GM19099 (cell line): ENCODE results near the gene ZDHHC14.

Experiments used
- POLR2A ChIP-seq: IDR thresholded peaks from 3 replicates; pipeline ENCODE4 v1.6.1; 2011; ENCODE audit warnings: low read depth; ENCODE audit not compliant: insufficient read length; ENCODE audit errors: extremely low read depth

Gene ZDHHC14

DNA sequence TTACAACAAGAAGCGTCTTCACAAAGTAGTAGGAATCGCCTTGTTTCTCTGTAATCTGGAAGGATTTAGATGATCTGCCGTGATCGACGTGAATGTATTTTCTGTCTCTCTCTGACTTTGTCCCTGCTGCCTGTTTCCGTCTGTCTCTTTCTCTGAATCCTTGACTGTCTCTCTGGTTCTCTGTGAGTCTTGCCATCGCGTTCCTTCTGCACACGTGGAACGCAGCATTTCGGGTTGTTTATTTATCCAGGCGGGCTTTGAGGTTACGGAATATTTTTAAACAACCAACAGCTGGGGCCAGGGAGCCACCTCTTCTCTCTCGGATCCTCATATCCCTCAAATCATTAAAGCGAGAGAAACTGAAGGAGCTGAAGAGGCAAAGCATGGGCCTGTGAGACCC lies 215.9 kb downstream of the ZDHHC14 start:
- no peak for TF ChIP-seq POLR2A

DNA sequence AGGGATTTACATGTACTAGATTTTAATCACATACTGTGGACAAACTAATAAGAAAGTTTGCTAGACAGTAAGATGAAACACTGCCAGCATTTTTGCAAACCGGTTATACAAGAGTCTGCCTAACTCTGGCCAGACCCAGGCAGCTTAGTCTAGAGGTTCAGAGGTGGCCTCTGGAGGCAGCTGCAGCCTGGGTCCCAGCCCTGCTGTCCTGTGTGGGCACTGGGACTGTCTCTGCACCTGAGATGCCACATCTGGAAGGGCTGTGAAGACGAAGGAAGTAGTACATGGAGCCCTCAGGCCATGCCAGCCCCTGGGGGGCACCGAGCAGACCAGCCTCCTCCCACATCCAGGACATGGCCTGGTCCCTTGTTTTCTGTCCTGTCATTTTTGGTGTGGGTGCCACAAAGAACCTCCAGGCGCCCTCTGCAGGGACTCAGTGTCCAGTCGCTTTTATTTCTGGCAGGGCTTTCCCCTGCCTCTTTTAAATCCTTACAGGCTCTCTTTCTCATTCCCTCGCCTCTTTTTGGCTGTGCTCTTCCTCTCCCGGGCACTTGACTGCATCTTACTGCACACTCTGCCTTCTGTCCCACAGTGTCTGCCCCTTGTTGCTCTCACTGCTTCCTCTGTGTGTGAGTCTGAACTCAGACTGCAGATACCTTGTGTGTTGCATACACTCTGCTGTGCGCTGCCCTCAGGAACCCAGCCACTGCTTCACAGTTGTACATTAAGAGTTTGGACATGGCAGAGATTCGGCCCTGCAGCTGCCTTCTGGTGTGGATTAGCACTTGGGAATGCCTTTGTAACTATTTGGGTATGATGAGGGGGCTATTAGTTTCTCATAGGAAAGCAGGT lies 216.7 kb downstream of the ZDHHC14 start:
- no peak for TF ChIP-seq POLR2A

DNA sequence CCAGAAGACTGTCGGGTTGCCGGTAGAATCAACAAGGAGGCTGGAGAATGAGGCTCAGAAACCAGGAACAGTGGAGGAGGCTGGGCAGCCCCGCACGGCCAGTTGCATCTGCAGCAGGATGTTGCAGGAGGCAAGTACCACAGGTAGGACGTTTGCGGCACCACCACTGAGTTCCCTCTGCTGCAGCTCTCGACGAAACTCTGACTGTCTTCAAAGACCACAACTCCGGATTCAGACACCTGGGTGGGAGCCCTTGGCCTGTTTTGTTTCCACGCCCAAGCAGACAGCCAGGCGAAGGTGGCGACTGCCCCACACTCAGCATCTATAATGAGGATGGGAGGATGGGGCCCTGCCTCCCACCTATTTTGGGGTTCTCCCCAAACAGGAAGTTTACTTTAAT lies 218.2 kb downstream of the ZDHHC14 start:
- TF ChIP-seq POLR2A = no peak

DNA sequence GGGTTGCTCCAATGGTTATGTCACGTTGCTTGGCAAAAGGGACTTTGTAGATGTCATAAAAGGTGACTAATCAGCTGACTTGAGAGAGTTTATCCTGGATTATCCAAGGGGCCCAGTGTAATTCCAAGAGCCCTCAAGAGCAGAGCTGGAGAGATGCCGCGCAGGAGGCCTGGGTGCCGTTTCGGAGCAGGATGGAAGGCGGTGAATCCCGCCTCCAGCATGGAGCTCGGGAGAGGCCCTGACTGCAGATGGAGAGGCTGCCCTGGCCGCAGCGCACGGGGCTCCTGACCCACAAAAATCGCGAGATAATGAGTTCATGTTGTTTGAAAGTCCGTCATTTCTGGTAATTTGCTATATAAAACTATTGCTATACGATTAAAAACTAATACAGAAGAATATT lies 219.8 kb downstream of the ZDHHC14 start:
- TF ChIP-seq POLR2A = no peak

DNA sequence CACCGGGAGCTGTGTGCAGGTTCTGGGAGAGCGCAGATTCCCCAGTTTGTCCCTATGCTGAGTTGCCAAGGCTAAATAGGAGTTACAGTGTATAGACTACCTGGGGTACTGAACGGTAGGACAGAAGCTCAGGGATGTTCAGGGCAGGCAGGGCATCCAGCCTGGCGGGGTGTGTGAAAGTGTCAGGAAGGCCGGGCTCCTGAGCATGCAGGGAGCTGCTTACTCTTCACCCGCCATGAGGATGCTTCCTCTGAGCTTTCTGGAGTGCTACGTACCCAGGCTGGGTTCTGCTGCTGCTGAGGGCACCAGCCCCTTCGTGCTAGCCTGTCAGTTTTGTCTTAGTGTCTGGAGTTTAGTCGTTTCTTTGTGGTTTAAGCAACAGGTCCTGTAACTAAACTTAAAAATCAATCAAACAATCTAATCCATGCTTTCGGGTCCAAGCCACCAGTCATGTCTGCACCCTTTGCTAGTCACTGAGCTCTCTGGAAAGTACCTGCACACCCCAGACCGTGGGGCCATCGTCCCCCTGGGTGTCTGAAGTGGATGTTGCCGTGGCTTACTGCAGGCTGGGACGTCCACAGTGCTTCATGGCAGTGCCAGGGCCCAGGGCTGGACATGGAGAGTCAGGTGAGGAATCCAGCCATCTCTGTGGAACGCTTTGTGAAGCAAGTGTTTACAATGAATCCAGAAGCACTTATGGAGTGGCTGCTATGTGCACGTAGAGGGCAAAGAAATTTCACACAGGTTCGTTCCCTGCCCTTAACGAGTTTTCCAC lies 221.7 kb downstream of the ZDHHC14 start:
- TF ChIP-seq POLR2A = no peak

DNA sequence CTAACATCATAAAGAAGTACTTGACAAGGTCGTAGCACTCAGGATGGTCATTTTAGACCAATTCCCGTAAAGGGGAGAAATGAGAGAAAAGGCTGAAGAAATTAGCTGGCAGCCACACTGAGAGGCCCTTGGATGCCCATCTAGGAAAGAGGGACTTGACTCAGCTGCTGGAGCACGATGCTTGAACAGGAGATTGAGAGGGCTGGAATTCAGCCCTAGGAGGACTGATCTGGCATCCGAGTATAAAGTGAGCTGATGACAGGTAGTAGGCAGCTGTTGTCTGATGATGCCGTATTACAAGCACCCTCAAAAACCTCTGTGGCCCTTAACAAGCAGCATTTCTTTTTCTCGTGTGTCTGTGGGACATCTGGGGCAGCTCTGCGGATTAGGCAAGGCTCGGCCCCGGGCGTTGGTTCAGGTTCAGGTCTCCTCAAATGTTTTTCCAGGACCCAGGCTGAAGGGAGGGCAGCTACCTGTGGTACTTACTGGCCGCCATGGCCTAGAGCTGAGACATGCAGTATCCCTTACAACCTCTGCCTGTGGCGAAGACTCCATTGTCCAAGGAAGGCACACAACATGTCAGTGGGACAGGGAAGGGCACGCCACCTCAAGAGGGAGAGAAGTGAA lies 222.4 kb downstream of the ZDHHC14 start:
- TF ChIP-seq POLR2A = no peak

DNA sequence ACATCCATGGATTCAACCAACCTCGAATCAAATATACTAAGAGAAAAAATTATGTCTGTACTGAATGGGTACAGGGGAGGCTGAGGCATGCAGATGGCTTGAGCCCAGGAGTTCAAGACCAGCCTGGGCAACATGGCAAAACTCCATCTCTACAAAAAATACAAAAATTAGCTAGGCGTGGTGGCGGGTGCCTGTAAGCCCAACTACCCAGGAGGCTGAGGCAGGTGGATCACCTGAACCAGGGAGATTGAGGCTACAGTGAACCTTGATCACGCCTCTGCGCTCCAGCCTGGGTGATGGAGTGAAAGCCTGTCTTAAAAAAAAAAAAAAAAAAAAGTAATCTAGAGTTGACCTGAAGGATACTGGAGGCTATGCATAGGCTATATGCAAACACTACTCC lies 223.0 kb downstream of the ZDHHC14 start:
- TF ChIP-seq POLR2A = no peak

DNA sequence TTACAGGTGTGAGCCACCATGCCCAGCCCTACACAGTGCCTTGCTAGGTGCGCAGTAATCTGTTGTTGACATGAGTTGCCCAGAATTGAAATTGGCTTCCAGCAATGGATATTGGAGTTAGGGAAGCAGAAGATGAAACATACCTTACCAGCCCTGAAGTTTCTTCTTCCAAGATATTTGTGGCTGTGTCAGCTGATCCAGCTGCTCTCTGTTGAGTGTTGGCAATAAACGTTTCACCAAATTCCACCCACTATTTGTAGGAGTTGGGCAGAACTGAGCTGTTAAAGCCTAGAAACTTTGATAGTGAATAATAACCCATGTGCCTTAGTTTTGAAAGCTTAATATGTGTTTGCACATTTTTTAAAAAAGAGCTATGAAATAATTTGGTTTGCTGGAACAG lies 223.8 kb downstream of the ZDHHC14 start:
- no peak for TF ChIP-seq POLR2A

DNA sequence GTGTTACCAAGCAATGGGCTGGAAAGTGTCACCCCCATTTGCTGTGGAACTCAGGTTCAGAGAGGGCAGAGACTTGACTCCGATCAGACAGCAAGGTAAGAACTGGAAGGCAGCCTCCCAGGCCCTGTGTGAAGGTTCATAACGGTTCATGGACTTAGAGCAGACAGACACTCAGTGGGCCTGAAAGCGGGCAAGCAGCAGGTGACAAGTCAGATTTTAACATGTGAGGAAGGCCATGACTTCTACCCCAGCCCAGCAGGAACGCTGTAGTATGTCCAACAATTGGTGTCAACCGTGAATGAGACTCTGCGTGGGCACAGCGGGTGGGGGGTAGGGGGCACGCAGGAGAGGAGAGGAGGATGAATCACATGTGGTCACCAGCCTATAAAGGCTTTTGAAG lies 224.5 kb downstream of the ZDHHC14 start:
- TF ChIP-seq POLR2A = no peak

DNA sequence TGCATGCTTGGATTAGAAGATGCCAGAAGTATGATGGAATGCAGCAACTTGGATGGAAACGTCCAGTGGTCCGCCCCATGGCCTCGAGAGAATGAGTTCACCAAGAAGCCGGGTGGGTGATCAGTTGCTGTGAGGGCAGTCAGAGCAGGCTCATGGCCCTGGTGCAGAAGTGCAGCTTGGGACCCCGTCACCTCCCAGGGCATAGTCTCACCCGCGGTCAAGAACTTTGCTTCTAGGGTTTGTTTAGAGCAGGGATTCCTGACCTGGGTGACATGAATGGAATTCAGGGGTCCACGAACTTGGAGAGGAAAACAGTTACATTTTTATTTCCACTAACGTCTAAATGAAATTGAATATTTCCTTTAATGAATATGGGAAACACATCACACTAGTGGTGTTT lies 225.5 kb downstream of the ZDHHC14 start:
- TF ChIP-seq POLR2A = no peak

DNA sequence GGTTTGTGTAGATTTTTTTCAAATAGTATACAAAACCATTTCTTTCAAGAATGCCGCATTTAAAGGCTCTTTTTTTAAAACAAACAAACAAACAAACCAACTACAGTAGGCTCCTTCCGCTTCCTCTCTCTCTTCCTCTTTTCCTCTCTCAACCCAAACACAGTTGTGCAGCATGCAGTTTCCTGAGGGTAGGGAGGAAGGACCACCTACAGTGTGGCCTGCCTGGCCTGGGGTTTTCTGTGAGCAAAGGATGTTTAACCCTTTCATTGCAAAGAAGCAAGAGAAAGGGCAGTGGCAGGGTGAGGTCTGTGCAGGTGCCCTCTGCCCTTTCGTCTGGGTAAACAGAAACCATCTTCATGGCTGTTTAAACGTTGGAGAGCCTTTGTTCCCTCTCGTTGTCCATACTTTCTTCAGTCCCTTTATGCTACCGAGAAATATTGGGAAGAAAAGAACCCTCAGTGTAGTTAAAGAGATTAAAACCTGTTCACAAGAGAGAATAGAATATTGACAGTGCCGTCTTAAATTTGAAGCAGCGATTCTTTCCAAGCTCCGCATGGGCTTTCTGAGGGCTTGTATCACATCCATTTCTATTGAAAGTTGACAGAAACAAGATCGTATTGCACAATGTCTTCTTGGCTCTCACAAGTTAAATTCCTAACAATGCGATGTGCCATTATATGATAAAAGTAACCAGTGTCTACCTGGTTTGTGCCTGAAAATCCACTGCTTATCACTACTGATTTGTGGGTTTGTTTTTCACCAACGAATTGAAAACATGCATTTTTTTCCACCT lies 226.5 kb downstream of the ZDHHC14 start:
- TF ChIP-seq POLR2A = no peak

DNA sequence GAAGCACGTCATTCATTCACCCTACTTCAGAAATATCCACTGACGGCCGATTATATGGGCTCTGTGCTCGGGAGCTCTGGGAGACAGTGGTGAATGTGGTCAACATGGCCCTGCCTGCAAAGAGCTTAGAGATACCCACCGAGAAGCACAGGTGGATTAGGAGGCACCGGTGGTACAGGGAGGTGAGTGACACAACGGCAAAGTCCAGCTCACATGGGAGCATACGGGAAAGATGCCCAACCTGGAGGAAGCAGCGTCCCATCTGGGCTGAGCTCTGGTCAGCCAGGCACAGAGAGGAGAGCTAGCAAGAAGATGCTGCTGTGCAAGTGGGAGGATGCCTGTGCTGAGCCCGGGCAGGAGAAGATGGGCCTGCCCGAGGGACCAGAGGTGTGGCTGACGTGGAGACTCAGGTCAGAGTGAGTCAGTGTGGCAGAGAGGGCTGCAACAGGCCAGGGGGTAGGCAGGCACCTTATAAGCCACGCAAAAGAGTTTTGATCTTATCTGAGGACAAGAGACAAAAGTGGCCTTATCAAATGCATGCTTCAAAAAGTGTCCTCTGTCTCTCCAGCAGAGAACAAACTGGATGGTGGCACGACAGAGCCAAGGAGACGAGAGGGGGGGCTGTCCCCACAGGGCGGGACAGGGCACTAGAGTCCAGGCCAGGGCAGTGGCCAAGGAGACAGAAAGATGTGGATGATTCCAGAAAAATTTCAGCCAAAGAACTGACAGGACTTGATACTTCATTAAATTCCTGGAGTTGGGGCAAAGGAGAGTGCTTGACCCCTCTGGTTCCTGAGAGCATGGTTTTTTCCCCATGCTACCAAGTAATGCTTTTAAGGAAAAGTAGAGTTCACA lies 227.5 kb downstream of the ZDHHC14 start:
- TF ChIP-seq POLR2A = no peak

DNA sequence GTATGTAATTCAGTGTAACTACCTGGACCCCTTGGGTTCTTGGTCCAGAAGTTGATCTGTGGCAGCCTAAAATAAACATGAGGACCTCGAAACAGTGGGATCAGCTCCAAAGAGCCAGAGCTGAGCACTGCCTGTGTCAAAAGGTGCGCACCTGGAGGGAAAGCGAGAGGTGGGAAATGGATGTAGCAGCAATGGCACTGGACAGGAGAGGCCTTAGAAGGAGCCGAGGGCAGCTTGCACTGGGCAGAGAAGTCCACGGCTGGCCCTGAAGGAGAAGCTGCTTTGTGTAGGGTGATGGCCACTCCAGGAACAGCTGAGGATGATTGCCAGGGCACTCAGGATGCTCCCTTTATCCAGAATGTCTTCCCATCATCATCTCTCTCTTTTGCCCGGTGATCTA lies 228.1 kb downstream of the ZDHHC14 start:
- TF ChIP-seq POLR2A = no peak

DNA sequence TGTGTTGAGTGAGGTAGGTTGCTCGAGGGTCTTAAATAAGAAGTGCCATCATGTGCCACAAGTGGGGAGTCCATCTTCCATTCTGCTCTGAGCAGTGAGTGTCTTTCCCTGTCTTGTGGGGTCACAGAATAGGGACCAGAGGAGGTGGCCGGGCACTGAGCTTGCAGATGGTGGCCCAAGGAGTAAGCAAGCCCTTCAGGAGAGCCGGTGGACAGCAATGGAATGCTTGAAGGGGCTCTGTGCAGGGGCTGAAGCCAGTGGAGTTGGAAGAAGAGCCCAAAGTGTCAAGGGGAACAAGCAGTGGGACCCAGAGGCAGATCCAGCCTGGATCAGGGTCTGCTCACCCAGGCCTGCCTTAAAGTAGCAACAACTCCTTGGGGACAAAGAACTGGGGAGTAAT lies 228.6 kb downstream of the ZDHHC14 start:
- TF ChIP-seq POLR2A = no peak

DNA sequence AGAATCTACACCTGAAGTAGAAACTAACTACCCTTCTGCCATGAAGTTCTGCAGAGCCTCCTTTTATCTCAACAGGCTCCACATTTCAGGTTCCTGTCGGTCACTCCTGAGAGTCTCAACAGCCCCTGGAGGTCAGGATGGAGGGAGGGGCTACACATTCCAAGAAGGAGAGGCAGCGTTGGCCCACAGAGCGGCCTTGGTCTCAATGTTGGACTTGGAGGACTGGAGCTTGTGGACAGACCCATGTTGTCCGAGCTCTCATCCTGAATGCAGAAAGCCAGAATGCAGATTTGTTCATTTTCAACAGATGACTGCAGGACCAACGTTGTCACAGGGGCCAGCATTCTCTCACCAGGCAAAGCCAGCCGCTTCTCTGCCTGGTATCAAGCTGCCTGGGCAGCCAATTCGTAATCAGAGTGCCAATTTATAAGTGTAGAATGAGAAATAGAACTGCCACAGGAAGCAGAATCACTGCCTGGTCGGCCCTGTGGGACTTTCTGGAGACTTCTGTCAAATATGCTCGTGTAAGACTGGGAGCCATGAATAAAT lies 229.5 kb downstream of the ZDHHC14 start:
- no peak for TF ChIP-seq POLR2A

DNA sequence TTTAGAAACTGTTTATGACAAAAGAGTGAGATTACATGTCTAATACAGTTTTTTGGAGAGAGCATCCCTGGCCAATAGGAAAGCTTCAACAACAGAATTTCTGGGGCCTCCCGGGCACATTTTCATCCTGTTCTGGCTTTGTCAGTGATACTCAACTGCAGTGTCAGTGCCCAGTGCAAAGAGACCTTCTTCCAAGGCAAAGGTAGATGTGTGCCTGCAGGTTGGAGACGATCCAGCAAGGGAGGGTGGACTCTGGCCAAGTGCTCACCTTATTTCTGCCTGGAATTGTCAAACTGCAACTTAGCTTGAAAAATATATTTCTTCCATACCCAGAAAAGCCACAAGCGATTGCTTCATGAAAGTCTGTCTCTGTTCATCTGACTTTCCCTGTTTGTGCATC lies 230.4 kb downstream of the ZDHHC14 start:
- no peak for TF ChIP-seq POLR2A
